Suppressor macrophage treated with lipopolysaccharide for 4 hours (primary cell): ENCODE data around the gene KRTAP5-5.
"Not testable (repeated sequence)": the region's sequence is repeated elsewhere in the genome, so short reads cannot be mapped to it uniquely, and the experiment has no call there.

Experiments used
- DNase-seq: peaks from one replicate; pipeline ENCODE4 v3.0.0-alpha.2; 2020

Gene KRTAP5-5

GRCh38 chr11:1629326-1630185 lies at the start of gene KRTAP5-5:
Gene KRTAP5-5, plus strand, starts transcription at chr11:1629775. Its CDS starts 66 bp downstream, at chr11:1629841.
- DNase-seq = no peak

GRCh38 chr11:1581976-1582375 lies 47.6 kb upstream of the KRTAP5-5 start:
- DNase-seq = no peak

DNA sequence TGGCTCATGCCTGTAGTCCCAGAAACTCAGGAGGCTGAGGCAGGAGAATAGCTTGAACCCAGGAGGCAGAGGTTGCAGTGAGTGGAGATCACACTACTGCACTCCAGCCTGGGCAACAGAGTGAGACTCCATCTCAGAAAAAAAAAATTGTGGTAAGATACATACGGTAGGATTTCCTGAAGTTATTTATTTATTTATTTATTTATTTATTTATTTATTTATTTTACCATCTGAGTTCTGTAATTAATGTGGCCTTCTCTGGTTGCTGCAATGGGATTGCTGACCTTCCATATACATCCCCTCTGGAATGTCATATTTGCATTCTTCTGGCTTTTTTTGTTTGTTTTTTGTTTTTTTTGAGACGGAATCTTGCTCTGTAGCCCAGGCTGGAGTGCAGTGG lies 46.7 kb upstream of the KRTAP5-5 start:
- DNase-seq = not testable (repeated sequence)

DNA sequence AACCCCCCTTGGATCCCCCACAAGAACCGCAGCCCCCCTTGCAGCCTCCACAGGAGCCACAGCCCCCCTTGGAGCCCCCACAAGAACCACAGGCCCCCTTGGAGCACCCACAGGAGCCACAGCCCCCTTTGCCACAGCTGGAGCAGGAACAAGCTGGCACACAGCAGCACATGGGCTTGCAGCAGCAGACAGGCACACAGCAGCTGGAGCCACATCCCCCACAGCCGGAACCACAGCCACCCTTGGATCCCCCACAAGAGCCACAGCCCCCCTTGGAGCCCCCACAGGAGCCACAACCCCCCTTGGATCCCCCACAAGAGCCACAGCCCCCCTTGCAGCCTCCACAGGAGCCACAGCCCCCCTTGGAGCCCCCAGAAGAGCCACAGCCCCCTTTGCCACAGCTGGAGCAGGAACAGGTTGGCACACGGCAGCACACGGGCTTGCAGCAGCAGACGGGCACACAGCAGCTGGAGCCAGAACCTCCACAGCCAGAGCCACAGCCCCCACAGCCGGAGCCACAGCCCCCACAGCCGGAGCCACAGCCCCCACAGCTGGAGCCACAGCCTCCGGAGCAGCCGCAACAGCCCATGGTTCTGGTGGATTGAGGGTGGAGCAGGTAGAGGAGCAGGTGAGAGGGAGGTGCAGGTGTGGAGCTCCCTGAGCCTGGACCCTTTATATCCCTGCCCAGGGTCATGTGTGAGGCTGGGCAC lies 44.8 kb upstream of the KRTAP5-5 start, which contains the start of gene KRTAP5-1:
Gene KRTAP5-1 (minus strand): TSS at position 623 of the 710 bp plus-strand sequence. CDS start 34 bp downstream, at position 589.
- DNase-seq = not testable (repeated sequence)

DNA sequence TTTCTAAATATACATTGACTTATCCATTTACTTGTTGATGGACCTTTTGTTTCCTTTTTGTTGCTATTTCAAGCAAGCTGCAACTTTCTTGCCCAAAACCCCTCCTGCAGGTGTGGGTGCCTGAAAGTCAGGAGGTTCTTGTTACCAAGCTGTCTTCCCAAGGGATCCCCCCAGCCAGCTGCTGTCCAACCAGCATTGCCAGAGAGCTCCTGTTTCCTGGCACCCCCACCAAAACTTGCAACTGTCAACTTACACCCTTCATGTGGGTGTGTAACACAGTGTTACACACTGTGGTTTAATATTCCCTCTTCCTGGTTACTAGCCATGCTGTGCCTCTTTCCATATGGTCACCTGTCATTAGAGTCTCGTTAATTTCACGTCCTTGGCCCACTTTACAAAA lies 42.9 kb upstream of the KRTAP5-5 start:
- DNase-seq = no peak

- peak; percentile 82 for DNase-seq
Observed at GRCh38 chr11:1589191-1589963, 40.2 kb upstream of the KRTAP5-5 start.

GRCh38 chr11:1589996-1590395 lies 39.6 kb upstream of the KRTAP5-5 start:
- no peak for DNase-seq

GRCh38 chr11:1592628-1593027 lies 36.9 kb upstream of the KRTAP5-5 start:
- DNase-seq = no peak

DNA sequence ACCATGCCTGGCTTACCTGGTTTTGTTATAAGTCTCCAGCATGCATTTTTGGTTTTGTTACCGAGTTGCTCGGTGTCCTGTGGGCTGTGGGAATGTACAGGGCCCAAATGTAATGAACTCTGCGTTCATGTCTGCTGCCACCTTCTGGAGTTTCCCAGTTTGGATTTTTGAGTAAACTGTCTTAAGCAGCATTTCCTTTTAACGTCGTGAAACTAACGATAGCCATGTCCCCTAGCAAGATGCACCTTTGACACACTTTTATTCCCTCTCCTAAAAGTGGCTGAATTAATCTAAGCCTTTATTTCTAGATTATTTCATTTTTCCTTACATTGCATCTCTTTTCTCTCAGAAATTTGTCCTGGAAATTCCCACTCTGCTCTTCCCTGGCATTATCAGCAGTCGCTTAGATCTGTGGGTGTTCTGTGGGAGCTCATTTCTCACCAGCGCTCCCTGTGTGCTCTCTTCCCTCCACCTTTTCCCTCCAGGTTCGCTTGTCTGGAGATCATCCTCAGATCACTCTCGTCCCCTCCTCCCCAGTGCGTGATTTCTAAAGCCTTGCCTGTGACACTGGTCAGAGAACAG lies 33.5 kb upstream of the KRTAP5-5 start:
- not testable (repeated sequence) for DNase-seq

DNA sequence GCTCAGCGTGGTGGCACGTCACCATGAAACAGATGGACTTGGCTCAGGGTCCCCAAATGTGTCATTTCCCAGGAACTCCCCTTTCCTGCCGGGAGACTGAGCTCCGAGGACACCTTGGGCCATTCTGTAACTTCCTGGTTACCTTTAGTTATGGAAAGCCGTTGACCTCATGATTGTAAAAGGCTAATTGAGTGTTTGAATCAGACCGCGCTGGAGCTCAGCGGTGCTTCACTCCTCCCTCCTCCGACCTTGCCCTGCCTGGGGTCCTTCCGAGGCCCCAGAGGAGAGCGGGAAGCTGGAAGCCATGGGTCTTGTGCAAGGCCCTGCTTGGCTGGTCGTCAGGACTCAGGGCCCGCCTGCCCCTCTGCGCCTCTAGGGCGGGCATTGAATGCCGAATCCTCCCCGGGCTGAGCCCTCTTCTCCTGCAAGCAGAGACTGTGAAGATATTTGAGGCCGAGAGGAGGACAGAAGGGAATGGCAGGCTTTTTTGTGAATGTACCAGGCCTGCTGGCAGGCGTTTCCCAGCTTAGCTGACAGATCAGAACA lies 32.9 kb upstream of the KRTAP5-5 start:
- not testable (repeated sequence) for DNase-seq

GRCh38 chr11:1597331-1597993 lies 32.1 kb upstream of the KRTAP5-5 start:
- no peak for DNase-seq

- no peak for DNase-seq
Observed at GRCh38 chr11:1597994-1598380, 31.6 kb upstream of the KRTAP5-5 start, which contains the start of gene KRTAP5-2. Gene KRTAP5-2, minus strand, starts transcription at chr11:1598294. Its CDS starts 44 bp downstream, at chr11:1598250.

DNA sequence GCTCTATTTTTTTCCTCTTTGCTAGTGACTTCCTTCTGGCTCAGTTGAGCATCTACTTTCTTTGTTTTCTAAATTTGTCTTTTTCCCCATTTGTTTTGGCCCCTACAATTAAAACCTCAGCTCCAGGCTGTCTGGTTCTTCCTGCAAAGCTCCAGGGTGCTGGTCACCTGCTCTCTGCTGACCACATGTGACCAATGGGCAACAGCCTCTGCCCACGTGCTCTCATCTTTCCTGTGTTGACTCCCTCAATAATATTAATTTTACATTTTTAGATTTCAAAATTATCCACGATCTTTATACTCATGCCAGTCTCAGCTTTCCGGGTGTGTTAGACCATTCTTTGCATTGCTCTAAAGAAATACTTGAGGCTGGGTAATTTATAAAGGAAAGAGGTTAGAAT lies 31.2 kb upstream of the KRTAP5-5 start:
- DNase-seq = not testable (repeated sequence)

DNA sequence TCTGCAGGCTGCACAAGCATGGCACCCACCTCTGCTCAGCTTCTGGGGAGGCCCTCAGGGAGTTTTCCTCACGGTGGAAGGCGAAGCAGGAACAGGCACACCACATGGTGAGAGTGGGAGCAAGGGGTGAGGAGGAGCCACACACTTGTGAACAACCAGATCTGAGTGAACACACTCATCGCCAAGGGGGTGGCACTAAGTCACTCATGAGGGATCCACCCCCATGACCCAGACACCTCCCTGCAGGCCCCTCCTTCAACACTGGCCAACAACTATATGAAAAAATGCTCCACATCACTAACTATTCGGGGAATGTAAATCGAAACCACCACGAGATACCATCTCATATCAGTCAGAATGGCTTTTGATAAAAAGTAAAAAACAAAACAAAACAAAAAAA lies 30.8 kb upstream of the KRTAP5-5 start:
- no peak for DNase-seq

- DNase-seq = no peak
Observed at GRCh38 chr11:1600626-1601025, 28.9 kb upstream of the KRTAP5-5 start.

DNA sequence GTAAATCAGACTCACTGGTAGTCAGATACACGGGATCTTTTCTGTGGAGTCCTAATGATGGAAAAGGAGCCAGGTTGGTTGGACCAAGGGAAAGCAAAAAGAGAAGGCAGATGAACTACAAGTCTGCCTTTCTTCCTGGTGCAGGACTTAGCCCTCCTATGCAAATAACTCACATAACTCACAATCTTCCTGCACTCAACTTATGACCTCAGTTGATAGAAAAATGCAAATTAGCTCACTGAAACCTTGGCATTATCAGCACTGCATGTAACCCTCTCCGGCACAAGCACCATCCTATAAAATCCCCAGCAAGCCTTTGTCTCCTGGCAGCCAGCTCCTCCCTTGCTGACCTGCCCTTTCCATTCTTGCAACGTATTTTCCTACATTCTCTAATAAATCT lies 27.9 kb upstream of the KRTAP5-5 start:
- DNase-seq = not testable (repeated sequence)

DNA sequence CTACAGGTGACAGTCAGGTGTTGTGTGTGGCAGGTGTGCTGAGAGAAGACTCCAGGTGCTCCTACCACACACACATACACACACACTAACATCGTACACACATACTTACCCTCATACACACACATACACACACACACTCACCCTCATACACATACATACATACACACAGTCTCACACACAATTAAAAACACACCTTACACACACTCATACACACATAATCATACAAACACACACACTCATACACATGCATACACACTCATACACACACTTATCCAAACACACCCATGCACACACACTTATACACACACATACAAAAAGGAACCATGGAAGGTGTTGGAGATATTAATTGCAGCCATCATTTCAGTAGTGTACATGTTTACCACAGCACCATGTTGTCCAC lies 25.9 kb upstream of the KRTAP5-5 start:
- DNase-seq = no peak

- no peak for DNase-seq
Observed at GRCh38 chr11:1604181-1604580, 25.4 kb upstream of the KRTAP5-5 start.

- no peak for DNase-seq
Observed at GRCh38 chr11:1604711-1605110, 24.9 kb upstream of the KRTAP5-5 start.

GRCh38 chr11:1605923-1606322 lies 23.7 kb upstream of the KRTAP5-5 start:
- DNase-seq = not testable (repeated sequence)

DNA sequence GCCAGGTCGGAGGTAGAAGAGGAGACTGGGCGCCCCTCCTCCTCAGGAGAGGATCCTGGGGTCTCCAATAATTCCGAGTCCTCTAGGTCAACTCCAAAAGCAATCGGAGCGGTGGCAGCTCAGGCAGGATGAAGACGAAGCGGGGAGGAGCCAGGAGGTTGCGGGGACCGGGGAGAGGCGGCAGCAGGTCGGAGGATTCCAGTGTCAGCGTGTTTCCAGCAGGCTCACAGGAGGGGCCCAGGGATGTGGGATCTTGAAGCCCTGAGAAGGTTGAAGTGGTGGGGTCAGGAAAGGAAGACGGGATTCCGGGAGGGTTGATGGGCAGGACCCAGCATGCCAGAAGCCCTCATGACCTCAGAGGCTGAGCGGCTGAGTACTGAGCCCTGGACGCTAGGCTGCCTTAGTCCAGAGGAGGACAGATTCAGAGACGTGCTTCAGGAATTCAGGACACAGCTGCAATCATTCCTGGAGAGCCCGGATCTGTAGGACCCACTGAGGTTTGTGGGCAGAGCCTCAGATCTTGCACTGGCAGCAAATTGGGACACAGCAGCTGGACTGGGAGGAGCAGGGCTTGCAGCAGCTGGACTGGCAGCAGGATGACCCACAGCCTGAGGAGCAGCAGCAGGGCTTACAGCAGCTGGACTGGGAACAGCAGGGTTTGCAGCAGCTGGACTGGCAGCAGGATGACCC lies 22.3 kb upstream of the KRTAP5-5 start:
- DNase-seq = not testable (repeated sequence)
